ENCODE measurements around the gene FCN3. TPM values are rescaled to one million over a fixed set of nuclear protein-coding genes. Genes with fewer than 3 reads are reported as not detected.

The FCN3 gene
- total RNA-seq, 1 donor from 2014 or later: not detected

- Mint-ChIP-seq H3K27me3 (ENCODE audit: insufficient read depth) (no peaks in the 10 kb centered on the region), H3K4me1 (ENCODE audit: low read depth) (peaks cover 22% of the 10 kb centered on the region), H3K27ac (peak overlapping the region; percentile 74), H3K4me3 (peak overlapping the region; percentile 58), H3K9me3 (no peaks in the 10 kb centered on the region), H3K36me3 (ENCODE audit: low read depth) (no peaks in the 10 kb centered on the region)
- DNase-seq (ENCODE audit: low spot score): no peak
- intact Hi-C loops (cut with micrococcal nuclease): loop anchor here (1.0 to 2.0 kb wide), 6 partner anchors 9 to 56 kb away; partner anchors contain the start of genes SYTL1 and TMEM222
Observed at GRCh38 chr1:27356619-27357280, 17.9 kb downstream of the FCN3 start.

- Mint-ChIP-seq H3K36me3 (ENCODE audit: low read depth) (peaks cover 3% of the 10 kb centered on the region), H3K4me1 (ENCODE audit: low read depth) (peaks cover 22% of the 10 kb centered on the region), H3K27me3 (ENCODE audit: insufficient read depth) (no peaks in the 10 kb centered on the region), H3K9me3 (no peaks in the 10 kb centered on the region), H3K4me3 (peak overlapping the region; percentile 2), H3K27ac (no peak overlapping the region)
- intact Hi-C loops (cut with micrococcal nuclease): loop anchor here (2.0 kb wide), 1 partner anchor 55 kb away; no protein-coding TSS in a partner anchor
- no peak for DNase-seq (ENCODE audit: low spot score)
Observed at GRCh38 chr1:27356277-27356618, 18.4 kb downstream of the FCN3 start.

- no peaks in the 10 kb centered on the region for H3K9me3 Mint-ChIP-seq
- DNase-seq (ENCODE audit: low spot score): no peak
- H3K27ac Mint-ChIP-seq: no peak overlapping the region
- peaks cover 3% of the 10 kb centered on the region for H3K36me3 Mint-ChIP-seq (ENCODE audit: low read depth)
- H3K27me3 Mint-ChIP-seq (ENCODE audit: insufficient read depth): no peaks in the 10 kb centered on the region
- H3K4me1 Mint-ChIP-seq (ENCODE audit: low read depth): peaks cover 22% of the 10 kb centered on the region
- intact Hi-C loops (cut with micrococcal nuclease): loop anchor here (2.0 kb wide), 1 partner anchor 55 kb away; no protein-coding TSS in a partner anchor
- H3K4me3 Mint-ChIP-seq: no peak overlapping the region
Observed at GRCh38 chr1:27355683-27356082, 18.9 kb downstream of the FCN3 start.

- peaks cover 5% of the 10 kb centered on the region for H3K4me1 Mint-ChIP-seq (ENCODE audit: low read depth)
- H3K27ac Mint-ChIP-seq: no peak overlapping the region
- peaks cover 3% of the 10 kb centered on the region for H3K36me3 Mint-ChIP-seq (ENCODE audit: low read depth)
- intact Hi-C loops (cut with micrococcal nuclease): no loop called here
- no peaks in the 10 kb centered on the region for H3K27me3 Mint-ChIP-seq (ENCODE audit: insufficient read depth)
- DNase-seq (ENCODE audit: low spot score): no peak
- H3K9me3 Mint-ChIP-seq: no peaks in the 10 kb centered on the region
- H3K4me3 Mint-ChIP-seq: no peak overlapping the region
Observed at GRCh38 chr1:27353629-27354028, 21.0 kb downstream of the FCN3 start.

GRCh38 chr1:27353166-27353565 lies 21.5 kb downstream of the FCN3 start:
- no peaks in the 10 kb centered on the region for H3K9me3 Mint-ChIP-seq
- peaks cover 5% of the 10 kb centered on the region for H3K4me1 Mint-ChIP-seq (ENCODE audit: low read depth)
- H3K27me3 Mint-ChIP-seq (ENCODE audit: insufficient read depth): no peaks in the 10 kb centered on the region
- intact Hi-C loops (cut with micrococcal nuclease): no loop called here
- H3K27ac Mint-ChIP-seq: no peak overlapping the region
- DNase-seq (ENCODE audit: low spot score): no peak
- H3K4me3 Mint-ChIP-seq: no peak overlapping the region
- H3K36me3 Mint-ChIP-seq (ENCODE audit: low read depth): peaks cover 3% of the 10 kb centered on the region

GRCh38 chr1:27351541-27352107 lies 23.0 kb downstream of the FCN3 start:
- Mint-ChIP-seq H3K27me3 (ENCODE audit: insufficient read depth) (no peaks in the 10 kb centered on the region), H3K9me3 (no peaks in the 10 kb centered on the region), H3K36me3 (ENCODE audit: low read depth) (peaks cover 11% of the 10 kb centered on the region), H3K27ac (no peak overlapping the region), H3K4me3 (no peak overlapping the region), H3K4me1 (ENCODE audit: low read depth) (peaks cover 5% of the 10 kb centered on the region)
- DNase-seq (ENCODE audit: low spot score): no peak
- intact Hi-C loops (cut with micrococcal nuclease): no loop called here

- Mint-ChIP-seq H3K27ac (no peak overlapping the region), H3K4me3 (no peak overlapping the region), H3K4me1 (ENCODE audit: low read depth) (peaks cover 10% of the 10 kb centered on the region), H3K36me3 (ENCODE audit: low read depth) (peaks cover 15% of the 10 kb centered on the region), H3K27me3 (ENCODE audit: insufficient read depth) (no peaks in the 10 kb centered on the region), H3K9me3 (no peaks in the 10 kb centered on the region)
- intact Hi-C loops (cut with micrococcal nuclease): no loop called here
- no peak for DNase-seq (ENCODE audit: low spot score)
Observed at GRCh38 chr1:27350663-27351540, 23.7 kb downstream of the FCN3 start.

- no peaks in the 10 kb centered on the region for H3K9me3 Mint-ChIP-seq
- H3K4me1 Mint-ChIP-seq (ENCODE audit: low read depth): peaks cover 4% of the 10 kb centered on the region
- H3K36me3 Mint-ChIP-seq (ENCODE audit: low read depth): peaks cover 19% of the 10 kb centered on the region
- no peak overlapping the region for H3K4me3 Mint-ChIP-seq
- no peak overlapping the region for H3K27ac Mint-ChIP-seq
- H3K27me3 Mint-ChIP-seq (ENCODE audit: insufficient read depth): no peaks in the 10 kb centered on the region
- intact Hi-C loops (cut with micrococcal nuclease): no loop called here
- no peak for DNase-seq (ENCODE audit: low spot score)
Observed at GRCh38 chr1:27349784-27350662, 24.6 kb downstream of the FCN3 start.

GRCh38 chr1:27348861-27349783 lies 25.5 kb downstream of the FCN3 start:
- DNase-seq (ENCODE audit: low spot score): no peak
- intact Hi-C loops (cut with micrococcal nuclease): no loop called here

GRCh38 chr1:27346991-27347624 lies 27.5 kb downstream of the FCN3 start:
- Mint-ChIP-seq H3K36me3 (ENCODE audit: low read depth) (peaks cover 22% of the 10 kb centered on the region), H3K9me3 (no peaks in the 10 kb centered on the region), H3K27ac (no peak overlapping the region), H3K4me1 (ENCODE audit: low read depth) (peaks cover 25% of the 10 kb centered on the region), H3K4me3 (no peak overlapping the region), H3K27me3 (ENCODE audit: insufficient read depth) (no peaks in the 10 kb centered on the region)
- intact Hi-C loops (cut with micrococcal nuclease): no loop called here
- DNase-seq (ENCODE audit: low spot score): no peak

More at GRCh38 chr1:27348861-27349783, 25.5 kb downstream of the FCN3 start:
- H3K27ac Mint-ChIP-seq: no peak overlapping the region
- H3K9me3 Mint-ChIP-seq: no peaks in the 10 kb centered on the region
- H3K36me3 Mint-ChIP-seq (ENCODE audit: low read depth): peaks cover 19% of the 10 kb centered on the region
- H3K4me3 Mint-ChIP-seq: no peak overlapping the region
- peaks cover 5% of the 10 kb centered on the region for H3K4me1 Mint-ChIP-seq (ENCODE audit: low read depth)
- no peaks in the 10 kb centered on the region for H3K27me3 Mint-ChIP-seq (ENCODE audit: insufficient read depth)

- Mint-ChIP-seq H3K4me3 (no peak overlapping the region), H3K27ac (peak overlapping the region; percentile 1), H3K4me1 (ENCODE audit: low read depth) (peaks cover 32% of the 10 kb centered on the region), H3K36me3 (ENCODE audit: low read depth) (peaks cover 19% of the 10 kb centered on the region), H3K9me3 (no peaks in the 10 kb centered on the region), H3K27me3 (ENCODE audit: insufficient read depth) (no peaks in the 10 kb centered on the region)
- DNase-seq (ENCODE audit: low spot score): no peak
- intact Hi-C loops (cut with micrococcal nuclease): no loop called here
Observed at GRCh38 chr1:27346357-27346756, 28.3 kb downstream of the FCN3 start.

Data from activated T-helper 1 cell treated with anti-CD3 and anti-CD28 coated beads, Interleukin-12 subunit alpha, Interleukin-12 subunit beta, Interleukin-2, Interleukin-4 antibody, amounts not matched to agents 30 ng/mL and 10 ng/mL and 1 ng/mL, durations not matched to agents 14 hours and 24 hours and 36 hours (primary cell).